HL-60 (cell line): ENCODE measurements around the gene PARD3.

ENCODE experiments used
- DNase-seq, 2 experiments: peaks; one replicate each; pipeline ENCODE4 v3.0.0-alpha.2; 2010 to 2020; ENCODE audit warnings: low read depth in 1 of 2, low spot score in 1 of 2
- H3K27ac ChIP-seq: fragments of 250-450 bp; sonication (Bioruptor Pico); replicated peaks from 2 replicates; pipeline ENCODE4 v1.5.1; 2020; ENCODE audit warnings: mild to moderate bottlenecking, moderate library complexity
- H3K27me3 ChIP-seq: fragments of 250-450 bp; sonication (Bioruptor Pico); 2 replicates; pipeline ENCODE4 v1.5.1; 2021; ENCODE audit warnings: mild to moderate bottlenecking, moderate library complexity; ENCODE audit not compliant: insufficient read depth, poor library complexity, severe bottlenecking
- H3K4me3 ChIP-seq: replicated peaks from 2 replicates; pipeline ENCODE4 v1.5.1; 2011; ENCODE audit warnings: mild to moderate bottlenecking, control low read depth, low read length; ENCODE audit not compliant: insufficient read depth
- CTCF ChIP-seq: IDR thresholded peaks from one replicate; pipeline ENCODE4 v1.5.1; 2011; ENCODE audit warnings: low read length, control low read depth, inconsistent platforms; ENCODE audit not compliant: insufficient read depth
- GABPA ChIP-seq: IDR thresholded peaks from 2 replicates; pipeline ENCODE4 v1.6.1; 2012; ENCODE audit warnings: low read depth
- POLR2AphosphoS5 ChIP-seq: IDR thresholded peaks from 2 replicates; pipeline ENCODE4 v1.6.1; 2012; ENCODE audit warnings: low read depth
- REST ChIP-seq: IDR thresholded peaks from 2 replicates; pipeline ENCODE4 v1.6.1; 2012; ENCODE audit warnings: low read depth; ENCODE audit not compliant: insufficient replicate concordance
- SPI1 ChIP-seq: IDR thresholded peaks from 2 replicates; pipeline ENCODE4 v1.6.1; 2012; ENCODE audit warnings: low read depth, mild to moderate bottlenecking, borderline replicate concordance

Gene PARD3

GRCh38 chr10:34181553-34182300 is 633.4 kb downstream of the PARD3 start:
- no peak for TF ChIP-seq GABPA
- no peak for TF ChIP-seq CTCF
- no peak for TF ChIP-seq SPI1
- TF ChIP-seq REST = no peak
- TF ChIP-seq POLR2AphosphoS5 = no peak
- Histone ChIP-seq H3K27ac (no peak overlapping the region), H3K27me3 (no peaks in the 10 kb centered on the region), H3K4me3 (no peak overlapping the region)
- no peak for DNase-seq

- DNase-seq = no peak
- no peak overlapping the region for H3K27ac ChIP-seq
- no peaks in the 10 kb centered on the region for H3K27me3 ChIP-seq
- H3K4me3 ChIP-seq = no peak overlapping the region
- TF ChIP-seq SPI1 (no peak), POLR2AphosphoS5 (no peak), GABPA (no peak), REST (no peak), CTCF (no peak)
Observed at GRCh38 chr10:34180749-34181148, 634.3 kb downstream of the PARD3 start.

- Histone ChIP-seq H3K27me3 (no peaks in the 10 kb centered on the region), H3K27ac (no peak overlapping the region), H3K4me3 (no peak overlapping the region)
- no peak for TF ChIP-seq POLR2AphosphoS5
- no peak for TF ChIP-seq GABPA
- no peak for TF ChIP-seq SPI1
- no peak for TF ChIP-seq CTCF
- no peak for TF ChIP-seq REST
- DNase-seq = no peak
Observed at GRCh38 chr10:34179280-34179679, 635.8 kb downstream of the PARD3 start.
